Middle frontal gyrus (tissue), 1 donor: ENCODE results near the gene INSL6.
"Not testable (repeated sequence)": the region's sequence is repeated elsewhere in the genome, so short reads cannot be mapped to it uniquely, and the experiment has no call there.

ENCODE experiments used
- DNase-seq: peaks from one replicate; pipeline ENCODE4 v3.0.0-alpha.2; 2015; ENCODE audit warnings: low spot score; ENCODE audit errors: extremely low spot score

The INSL6 gene

DNA sequence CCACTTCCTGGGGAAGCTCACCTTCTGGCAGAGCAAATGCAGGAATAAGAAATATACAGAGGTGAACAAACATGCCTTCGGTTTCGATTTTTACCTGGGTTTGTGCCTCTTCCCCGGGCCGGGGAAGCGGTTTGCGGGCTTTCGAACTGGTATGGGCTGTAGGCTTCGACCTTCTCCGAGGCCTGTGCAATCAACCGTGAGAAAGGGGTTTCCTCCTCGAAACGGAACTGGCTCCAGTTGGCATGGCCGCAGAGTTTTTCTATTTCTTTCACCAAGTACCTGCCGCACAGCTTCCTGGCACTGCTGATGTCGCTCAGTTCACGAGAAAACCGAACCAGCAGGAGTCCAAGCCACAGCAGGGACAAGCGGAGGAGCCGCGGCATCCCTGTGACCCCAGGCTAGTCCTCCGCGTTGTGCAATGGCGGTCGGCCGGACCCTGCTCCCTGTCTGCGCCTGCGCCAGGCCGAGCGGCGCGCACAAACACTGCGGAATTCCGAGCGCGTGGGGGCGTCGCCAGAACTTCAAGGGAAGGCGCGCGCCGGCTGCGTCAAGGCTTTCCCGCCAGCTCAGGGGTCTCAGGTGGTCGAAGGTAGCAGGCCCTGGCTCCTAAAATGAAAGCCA lies at the start of gene INSL6:
Gene INSL6 (minus strand): TSS at position 420 of the 621 bp plus-strand sequence. CDS start 37 bp downstream, at position 383.
- DNase-seq: no peak

DNA sequence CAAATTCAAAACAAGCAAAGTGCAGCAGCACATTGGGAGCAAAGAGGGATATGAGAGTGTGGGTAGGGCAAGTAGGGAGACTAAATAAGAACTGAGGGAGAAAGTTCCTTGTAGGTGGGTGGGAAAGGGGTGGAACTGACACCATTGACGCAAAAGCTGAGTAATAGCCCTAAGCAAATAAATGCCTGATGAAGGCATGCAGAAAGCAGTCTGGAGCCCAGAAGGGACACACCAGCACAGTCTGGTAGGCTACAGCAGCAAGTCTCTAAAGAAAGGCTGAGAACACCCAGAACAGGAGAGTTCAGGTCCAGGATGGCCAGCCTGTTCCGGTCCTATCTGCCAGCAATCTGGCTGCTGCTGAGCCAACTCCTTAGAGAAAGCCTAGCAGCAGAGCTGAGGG lies 45.8 kb upstream of the INSL6 start, which contains the start of gene INSL4:
Gene INSL4 (plus strand): TSS at position 208 of the 400 bp plus-strand sequence. CDS start 105 bp downstream, at position 313.
- no peak for DNase-seq

- DNase-seq: no peak
These were observed 45.1 kb upstream of the INSL6 start for GRCh38 chr9:5230554-5230953.

DNA sequence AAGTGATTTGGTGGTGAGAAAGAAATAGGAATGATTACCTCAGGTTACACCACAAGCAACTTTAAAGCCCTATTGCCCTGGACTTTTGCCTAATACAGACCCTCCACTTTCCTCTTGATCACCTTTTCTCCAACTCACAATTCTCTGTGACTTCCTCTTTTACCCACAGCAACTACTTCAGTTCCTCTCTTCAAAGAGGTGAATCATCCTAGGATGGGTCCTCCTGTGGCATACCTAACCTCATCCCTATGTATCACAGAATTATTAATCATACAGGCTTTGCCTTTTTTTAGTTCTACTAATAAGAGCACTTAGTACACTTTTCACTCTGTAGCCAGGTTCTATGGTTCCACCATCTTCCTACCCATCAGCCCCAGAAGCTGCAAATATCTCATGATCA lies 19.6 kb upstream of the INSL6 start:
- DNase-seq: no peak

GRCh38 chr9:5195463-5195862 lies 10.0 kb upstream of the INSL6 start:
- DNase-seq: no peak

GRCh38 chr9:5193345-5193744 lies 7.9 kb upstream of the INSL6 start:
- no peak for DNase-seq

GRCh38 chr9:5191985-5192384 lies 6.5 kb upstream of the INSL6 start:
- no peak for DNase-seq

DNA sequence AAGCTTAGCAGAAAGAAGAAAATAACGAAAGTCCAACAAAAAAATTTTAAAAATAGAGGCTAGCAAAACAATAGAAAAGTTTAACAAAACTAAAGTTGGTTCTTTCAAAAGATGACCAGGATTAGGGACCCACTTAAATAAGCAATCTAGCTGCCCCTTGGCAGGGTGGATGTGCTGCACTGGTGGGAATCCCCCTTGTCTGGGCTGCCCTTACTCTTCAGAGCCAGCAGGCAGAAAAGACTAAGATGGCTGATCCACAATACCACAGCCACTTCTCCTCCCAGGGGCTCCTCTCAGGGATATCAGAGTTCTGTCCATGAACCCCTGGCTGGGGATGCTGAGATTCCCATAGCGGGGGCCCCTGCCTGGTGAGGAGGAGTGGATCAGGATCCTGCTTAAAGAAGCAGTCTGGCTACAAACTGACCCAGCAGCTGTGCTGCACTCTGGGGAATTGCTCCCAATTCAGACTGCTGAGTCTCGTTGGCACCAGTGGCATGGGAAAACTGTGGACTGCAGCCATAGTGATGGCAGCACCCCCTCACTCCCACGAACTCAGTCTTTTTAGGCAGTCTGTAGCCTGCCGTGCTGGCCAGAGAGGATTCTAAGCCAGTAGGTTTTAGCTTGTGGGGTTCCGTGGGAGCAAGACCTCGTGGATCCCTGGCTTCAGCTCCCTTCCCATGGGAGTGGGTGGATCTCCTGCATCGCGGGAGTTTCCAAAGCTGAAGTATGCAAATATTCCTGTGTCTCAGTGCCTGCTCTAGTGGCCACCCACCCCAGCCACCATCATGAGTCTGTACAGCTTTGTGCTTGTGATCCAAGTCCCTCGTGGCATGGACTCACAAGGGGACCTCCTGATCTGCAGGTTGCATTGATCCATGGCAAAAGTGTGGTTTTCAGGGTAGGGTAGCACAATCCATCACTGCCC lies 2.9 kb upstream of the INSL6 start:
- no peak for DNase-seq

DNA sequence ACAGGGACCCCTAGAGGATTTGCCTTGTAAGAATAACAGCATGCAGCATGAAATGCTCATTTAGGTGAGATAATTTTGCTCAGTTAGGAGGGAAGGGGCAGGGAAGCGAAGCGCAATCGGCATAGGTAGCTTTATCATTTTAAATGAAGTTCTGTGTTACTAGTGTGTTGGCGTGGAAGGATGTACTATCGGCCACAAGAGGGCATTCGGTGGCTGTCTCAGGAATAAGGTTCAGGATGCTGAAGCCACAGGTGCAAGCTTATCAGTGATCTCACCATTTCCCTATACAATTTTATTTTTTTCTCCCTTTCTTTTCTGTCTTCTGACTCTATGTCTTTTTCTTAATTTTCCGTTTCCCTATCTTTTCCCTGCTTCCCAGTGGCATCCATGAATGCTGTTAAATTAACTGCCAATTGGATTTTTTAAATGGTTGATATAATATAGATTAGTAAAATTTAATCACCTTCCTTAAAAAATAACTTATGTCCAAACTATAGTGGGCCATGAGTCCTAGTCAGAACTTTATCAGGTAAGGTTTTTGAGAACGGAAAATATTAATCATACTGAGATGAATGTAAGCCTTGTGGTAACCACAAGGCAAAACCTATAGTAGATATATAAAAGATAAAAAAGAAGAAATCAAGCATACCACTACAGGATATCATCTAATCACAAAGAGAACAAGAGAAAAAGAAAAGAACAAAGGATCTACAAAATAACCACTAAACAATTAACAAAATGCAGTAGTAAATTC lies 1.2 kb upstream of the INSL6 start:
- DNase-seq: no peak

GRCh38 chr9:5184776-5185175 lies 663 bp downstream of the INSL6 start:
- DNase-seq: no peak

DNA sequence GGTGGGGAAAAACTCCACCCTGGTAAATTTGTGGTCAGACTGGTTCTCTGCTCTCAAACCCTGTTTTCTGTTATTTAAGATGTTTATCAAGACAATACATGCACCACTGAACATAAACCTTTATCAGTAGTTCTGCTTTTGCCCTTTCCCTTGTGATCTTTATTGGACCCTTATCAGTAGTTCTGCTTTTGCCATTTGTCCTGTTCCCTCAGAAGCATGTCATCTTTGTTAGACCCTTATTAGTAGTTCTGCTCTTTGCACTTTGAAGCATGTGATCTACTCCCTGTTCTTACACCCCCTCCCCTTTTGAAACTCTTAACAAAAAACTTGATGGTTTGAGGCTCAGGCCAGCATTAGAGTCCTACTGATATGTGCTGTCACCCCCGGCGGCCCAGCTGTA lies 4.8 kb downstream of the INSL6 start:
- DNase-seq: not testable (repeated sequence)

DNA sequence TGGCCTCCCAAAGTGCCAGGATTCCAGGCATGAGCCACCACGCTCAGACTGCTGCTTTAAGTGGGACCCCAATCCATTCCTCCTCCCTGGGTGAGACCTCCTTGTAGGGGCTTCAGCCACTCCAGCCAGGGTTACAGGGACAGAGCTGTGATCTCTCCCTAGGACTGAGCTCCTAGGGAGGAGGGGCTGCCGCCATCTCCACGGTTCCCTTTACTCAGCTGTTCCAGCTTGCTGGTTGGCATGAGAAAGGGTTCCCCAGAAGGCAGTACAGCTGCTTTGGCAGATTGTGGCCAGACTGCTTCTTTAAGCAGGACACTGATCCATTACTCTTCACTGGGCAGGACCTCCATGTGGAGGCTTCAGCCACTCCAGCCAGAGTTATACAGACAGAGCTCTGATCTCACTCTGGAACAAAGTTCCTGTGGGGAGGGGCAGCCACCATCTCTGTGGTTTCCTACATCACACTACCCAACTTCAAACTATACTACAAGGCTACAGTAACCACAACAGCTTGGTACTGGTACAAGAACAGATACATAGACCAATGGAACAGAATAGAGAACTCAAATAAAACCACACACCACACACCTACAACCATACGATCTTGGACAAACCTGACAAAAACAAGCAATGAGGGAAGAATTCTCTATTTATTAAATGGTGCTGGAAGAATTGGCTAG lies 7.2 kb downstream of the INSL6 start:
- no peak for DNase-seq

DNA sequence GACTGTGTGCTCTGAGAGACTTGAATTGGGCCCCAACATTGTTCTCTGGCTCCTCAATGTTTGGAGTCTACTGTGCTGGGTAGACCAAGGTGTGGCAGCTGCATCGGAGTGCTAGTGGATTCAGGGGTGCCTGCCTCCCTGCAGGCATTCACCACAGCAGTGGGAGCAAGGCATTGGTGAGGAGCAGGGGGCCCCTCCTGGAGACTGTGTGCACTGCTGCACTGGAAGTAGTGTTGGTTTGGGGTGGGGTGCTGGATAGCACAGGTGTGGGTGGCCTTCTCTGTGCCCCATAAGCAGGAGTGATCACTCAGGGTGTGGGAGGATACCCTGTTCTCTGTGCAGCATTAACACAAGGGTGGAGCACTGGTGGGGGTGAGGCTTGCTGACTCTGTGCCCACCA lies 39.2 kb downstream of the INSL6 start:
- no peak for DNase-seq

DNA sequence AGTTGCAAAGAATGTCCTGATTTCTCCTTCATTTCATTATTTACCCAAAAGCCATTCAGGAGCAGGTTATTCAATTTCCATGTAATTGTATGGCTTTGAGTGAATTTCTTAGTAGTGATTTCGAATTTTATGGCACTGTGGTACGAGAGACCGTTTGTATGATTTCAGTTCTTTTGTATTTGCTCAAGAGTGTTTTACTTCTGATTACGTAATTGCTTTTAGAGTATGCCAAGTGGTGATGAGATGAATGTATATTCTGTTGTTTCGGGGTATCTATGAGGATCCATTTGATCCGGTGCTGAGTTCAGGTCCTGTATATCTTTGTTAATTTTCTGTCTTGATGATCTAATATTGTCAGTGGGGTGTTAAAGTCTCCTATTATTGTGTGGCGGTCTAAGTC lies 41.2 kb downstream of the INSL6 start:
- DNase-seq: no peak

GRCh38 chr9:5140151-5140550 lies 45.3 kb downstream of the INSL6 start:
- no peak for DNase-seq

- no peak for DNase-seq
These were observed 62.9 kb downstream of the INSL6 start for GRCh38 chr9:5122516-5122915.

- no peak for DNase-seq
These were observed 63.3 kb downstream of the INSL6 start for GRCh38 chr9:5122116-5122515.

DNA sequence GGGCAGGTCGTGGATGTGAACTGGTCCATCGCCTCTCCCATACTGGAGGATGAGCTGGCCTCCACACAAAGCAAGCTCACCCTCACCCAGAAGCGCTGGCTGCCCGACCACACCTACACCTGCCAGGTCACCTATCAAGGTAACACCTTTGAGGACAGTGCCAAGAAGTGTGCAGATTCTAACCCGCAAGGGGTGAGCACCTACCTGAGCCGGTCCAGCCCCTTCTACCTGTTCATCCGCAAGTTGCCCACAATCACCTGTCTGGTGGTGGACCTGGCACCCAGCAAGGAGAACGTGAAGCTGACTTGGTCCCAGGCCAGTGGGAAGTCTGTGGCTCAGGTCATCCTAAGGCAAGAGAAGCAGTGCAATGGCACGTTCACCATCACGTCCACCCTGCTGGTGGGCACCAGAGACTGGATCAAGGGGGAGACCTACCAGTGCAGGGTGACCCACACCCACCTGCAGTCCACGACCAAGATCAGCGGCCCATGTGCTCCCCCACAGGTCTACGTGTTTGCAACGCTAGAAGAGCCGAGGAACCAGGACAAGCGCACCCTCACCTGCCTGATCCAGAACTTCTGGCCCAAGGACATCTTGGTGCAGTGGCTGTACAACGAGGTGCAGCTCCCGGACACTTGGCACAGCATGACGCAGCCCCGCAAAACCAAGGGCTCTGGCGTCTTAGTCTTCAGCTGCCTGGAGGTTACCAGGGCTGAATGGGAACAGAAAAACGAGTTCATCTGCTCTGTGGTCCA lies 71.3 kb downstream of the INSL6 start:
- DNase-seq: no peak
